ENCODE results near the gene RAB7B.
"Not testable (repeated sequence)": the region's sequence is repeated elsewhere in the genome, so short reads cannot be mapped to it uniquely, and the experiment has no call there.

Gene RAB7B

DNA sequence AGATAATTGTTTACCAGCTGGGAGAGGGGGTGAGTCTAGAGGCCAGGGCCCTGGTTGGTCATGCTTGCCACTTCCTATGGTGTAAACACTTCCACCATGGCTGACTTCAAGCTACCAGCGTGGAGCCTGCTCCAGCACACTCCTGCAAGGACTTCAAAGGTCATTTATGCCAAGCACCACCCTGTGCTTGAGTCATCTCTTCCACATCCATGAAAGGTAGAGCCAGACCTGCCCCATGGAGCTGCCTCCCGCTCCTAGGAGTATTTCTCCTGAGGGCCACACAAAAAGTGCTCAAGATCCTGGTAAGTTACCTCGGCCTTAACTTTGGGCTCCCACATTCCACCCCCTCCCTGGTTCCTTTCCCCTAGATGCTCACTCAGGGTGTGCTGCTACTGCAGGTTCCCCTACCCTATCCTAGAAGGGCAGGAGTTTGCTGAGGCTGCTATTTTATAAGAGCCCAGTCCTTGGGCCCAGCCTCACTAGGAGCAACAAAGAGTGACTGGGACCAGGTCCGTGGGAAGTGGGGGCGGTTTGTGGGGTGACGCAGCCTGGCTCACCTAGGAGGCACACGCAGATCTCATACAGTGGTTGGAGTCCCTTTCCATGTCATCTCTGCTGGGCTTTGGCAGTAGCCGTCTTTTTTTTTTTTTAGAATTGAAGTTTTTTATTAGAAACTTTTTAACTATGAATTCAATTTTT lies 2.4 kb downstream of the RAB7B start:
- H3K4me3 ChIP-seq (ENCODE audit: control insufficient read depth, low read depth, low read length), result no peak overlapping the region
- DNase-seq (ENCODE audit: low read depth), result no peak
- TF ChIP-seq, protein P1, sequence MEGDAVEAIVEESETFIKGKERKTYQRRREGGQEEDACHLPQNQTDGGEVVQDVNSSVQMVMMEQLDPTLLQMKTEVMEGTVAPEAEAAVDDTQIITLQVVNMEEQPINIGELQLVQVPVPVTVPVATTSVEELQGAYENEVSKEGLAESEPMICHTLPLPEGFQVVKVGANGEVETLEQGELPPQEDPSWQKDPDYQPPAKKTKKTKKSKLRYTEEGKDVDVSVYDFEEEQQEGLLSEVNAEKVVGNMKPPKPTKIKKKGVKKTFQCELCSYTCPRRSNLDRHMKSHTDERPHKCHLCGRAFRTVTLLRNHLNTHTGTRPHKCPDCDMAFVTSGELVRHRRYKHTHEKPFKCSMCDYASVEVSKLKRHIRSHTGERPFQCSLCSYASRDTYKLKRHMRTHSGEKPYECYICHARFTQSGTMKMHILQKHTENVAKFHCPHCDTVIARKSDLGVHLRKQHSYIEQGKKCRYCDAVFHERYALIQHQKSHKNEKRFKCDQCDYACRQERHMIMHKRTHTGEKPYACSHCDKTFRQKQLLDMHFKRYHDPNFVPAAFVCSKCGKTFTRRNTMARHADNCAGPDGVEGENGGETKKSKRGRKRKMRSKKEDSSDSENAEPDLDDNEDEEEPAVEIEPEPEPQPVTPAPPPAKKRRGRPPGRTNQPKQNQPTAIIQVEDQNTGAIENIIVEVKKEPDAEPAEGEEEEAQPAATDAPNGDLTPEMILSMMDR (IDR thresholded peaks at IDR 0.05; ENCODE audit: control insufficient read depth, insufficient read depth, low read depth, low read length, missing control alignments), result no peak

DNA sequence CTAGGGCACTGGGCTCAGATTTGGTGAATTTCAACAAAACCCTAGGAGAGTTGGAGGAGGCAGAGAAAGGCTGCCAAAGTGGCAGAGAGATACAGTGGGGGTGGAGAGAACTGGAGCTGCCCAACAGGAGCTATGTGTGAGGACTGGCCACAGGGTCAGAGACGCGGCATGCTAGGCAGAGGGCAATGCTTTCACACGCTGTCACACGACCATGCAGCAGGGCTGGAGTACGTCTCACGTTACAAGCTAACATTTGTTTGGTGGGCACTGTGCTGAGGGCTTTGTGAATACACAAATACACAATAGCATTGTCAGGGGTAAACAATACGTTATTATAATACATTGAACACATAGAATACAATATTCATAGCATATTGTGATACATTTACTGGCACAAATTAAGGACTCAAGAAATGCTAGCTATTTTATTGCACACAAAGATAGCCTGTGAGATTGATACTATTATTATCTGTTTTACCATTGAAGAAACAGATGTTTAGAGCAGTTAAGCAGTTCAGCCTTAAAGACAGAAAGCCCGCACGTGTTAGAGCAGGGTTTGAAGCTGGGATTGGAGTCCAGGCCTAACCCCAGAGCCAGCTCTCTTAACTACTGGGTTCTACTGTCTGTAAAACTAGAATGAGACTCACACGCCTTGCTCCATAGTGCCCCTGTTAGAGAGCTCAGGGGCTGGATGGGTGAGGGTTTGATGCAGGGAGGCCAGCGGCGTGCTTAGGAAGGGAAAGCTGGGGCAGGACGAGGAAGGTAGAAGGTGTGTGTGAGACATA lies 4.5 kb downstream of the RAB7B start:
- H3K4me3 ChIP-seq (ENCODE audit: control insufficient read depth, low read depth, low read length), result no peak overlapping the region
- TF ChIP-seq, protein P1 (IDR thresholded peaks at IDR 0.05; ENCODE audit: control insufficient read depth, insufficient read depth, low read depth, low read length, missing control alignments), result no peak
- DNase-seq (ENCODE audit: low read depth), result no peak

DNA sequence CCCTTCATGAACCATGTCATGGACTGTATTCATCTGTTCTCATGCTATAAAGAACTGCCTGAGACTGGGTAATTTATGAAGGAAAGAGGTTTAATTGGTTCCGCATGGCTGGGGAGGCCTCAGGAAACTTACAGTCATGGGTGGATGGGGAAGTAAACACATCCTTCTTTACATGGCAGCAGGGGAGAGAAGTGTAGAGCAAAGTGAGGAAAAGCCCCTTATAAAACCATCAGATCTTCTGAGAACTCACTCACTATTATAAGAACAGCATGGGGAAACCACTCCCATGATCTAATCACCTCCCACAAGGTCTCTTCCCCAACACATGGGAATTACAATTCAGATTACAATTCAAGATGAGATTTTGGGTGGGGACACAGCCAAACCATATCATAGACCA lies 6.6 kb downstream of the RAB7B start:
- H3K4me3 ChIP-seq (ENCODE audit: control insufficient read depth, low read depth, low read length); DNase-seq (ENCODE audit: low read depth): not testable (repeated sequence)

DNA sequence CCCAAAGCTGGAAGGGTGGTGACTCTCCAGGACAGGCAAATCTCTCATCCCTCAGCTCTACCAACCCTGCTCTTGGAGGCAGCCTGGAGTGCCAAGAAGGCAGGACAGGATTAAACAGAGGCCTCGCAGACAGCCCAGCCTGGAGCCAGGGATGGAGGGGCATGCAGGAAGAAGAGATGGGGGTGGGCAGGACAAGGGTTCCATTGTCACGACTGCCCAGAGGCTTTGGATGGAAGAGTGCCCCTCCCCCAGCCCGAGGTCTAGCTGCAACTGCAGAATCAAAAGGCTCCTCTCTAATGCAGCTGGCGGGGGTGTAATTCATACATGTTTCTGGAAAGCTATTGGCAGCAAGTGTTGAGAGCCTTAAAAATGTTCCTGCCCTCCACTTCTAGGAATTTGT lies 8.8 kb downstream of the RAB7B start:
- TF ChIP-seq, protein P1 (IDR thresholded peaks at IDR 0.05; ENCODE audit: control insufficient read depth, insufficient read depth, low read depth, low read length, missing control alignments), result no peak
- DNase-seq (ENCODE audit: low read depth), result no peak
- H3K4me3 ChIP-seq (ENCODE audit: control insufficient read depth, low read depth, low read length), result no peak overlapping the region

DNA sequence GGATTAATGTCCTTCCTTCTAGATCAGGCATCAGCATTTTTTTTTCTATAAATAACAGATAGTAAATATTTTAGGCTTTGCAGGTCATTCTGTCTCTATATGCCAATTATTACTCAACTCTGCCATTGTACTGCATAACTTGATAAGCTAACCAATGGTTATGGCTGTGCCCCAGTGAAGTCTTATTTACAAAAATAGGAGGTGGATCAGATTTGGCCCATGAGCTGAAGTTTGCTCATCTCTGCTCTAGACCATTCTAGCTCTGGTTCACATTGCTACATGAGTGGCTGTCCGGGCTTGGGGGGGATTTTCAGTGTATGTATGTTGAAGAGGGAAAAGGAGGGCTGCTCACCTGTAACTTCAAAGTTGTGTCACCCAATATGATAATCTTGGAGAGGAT lies 10.1 kb downstream of the RAB7B start:
- TF ChIP-seq, protein P1 (IDR thresholded peaks at IDR 0.05; ENCODE audit: control insufficient read depth, insufficient read depth, low read depth, low read length, missing control alignments), result no peak
- DNase-seq (ENCODE audit: low read depth), result no peak
- H3K4me3 ChIP-seq (ENCODE audit: control insufficient read depth, low read depth, low read length), result no peak overlapping the region

DNA sequence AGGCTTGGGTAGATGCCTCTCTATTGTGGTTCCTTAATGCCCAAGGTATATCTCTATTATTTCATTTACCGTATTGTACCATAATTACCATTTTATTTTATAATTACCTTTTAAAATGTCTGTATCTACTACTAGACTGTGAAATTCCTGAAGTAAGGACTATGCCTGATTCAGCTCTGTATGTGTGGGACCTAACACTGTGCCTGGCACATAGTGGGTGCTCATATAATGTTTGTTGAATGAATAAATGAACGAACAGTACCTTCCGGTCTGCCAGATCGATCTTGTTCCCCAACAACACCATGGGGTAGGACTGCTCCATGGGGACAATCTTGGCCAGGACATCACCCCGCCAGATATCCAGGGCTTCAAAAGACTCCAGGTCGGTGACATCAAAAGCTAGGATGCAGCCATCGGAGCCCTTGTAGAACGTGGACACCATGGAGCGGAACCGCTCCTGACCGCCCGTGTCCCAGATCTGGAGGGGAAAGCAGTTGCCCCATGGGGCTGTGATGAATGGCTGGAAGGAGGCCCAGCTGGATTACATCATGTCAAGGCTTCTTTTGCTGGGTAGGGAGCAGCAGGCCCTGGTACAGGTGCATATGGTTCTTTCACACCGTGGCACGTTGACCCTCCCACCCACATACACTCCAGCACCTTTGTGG lies 10.8 kb downstream of the RAB7B start:
- no peak overlapping the region for H3K4me3 ChIP-seq (ENCODE audit: control insufficient read depth, low read depth, low read length)
- no peak for DNase-seq (ENCODE audit: low read depth)
- TF ChIP-seq, protein P1 (IDR thresholded peaks at IDR 0.05; ENCODE audit: control insufficient read depth, insufficient read depth, low read depth, low read length, missing control alignments), result no peak

DNA sequence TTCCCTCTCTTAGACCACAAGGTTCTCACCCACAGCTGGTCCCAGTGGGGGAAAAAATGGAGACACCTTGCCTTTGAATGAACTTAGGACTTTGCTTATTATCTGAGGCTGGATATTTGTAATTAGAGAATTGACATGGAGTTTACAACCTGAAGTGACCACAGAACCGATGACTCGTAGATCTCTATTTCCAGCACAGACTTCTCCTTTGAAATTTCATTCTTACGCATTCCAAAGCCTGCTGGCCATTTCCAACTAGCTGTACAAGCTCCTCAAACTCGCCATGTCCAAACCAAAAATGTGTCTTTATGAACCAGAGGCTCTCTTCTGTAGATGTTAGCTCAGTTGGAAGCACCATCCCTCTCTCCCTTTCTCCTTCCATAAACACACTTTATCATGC lies 12.0 kb downstream of the RAB7B start:
- peak; percentile 21 for DNase-seq (ENCODE audit: low read depth)
- no peak overlapping the region for H3K4me3 ChIP-seq (ENCODE audit: control insufficient read depth, low read depth, low read length)

More for the DNA sequence above, 12.0 kb downstream of the RAB7B start:
- TF ChIP-seq, protein P1 (IDR thresholded peaks at IDR 0.05; ENCODE audit: control insufficient read depth, insufficient read depth, low read depth, low read length, missing control alignments), result no peak
